NCI-H524 treated with DMSO at 0.1 percent for 48 hours (cell line): Measurements from ENCODE around the gene PRR7.
A peak's percentile ranks its signal among the peaks of the same experiment; 100 is the strongest.

Experiments used
- DNase-seq: peaks from one replicate; lab custom pipeline; 2025; lab: John Stamatoyannopoulos, UW

The PRR7 gene

DNA sequence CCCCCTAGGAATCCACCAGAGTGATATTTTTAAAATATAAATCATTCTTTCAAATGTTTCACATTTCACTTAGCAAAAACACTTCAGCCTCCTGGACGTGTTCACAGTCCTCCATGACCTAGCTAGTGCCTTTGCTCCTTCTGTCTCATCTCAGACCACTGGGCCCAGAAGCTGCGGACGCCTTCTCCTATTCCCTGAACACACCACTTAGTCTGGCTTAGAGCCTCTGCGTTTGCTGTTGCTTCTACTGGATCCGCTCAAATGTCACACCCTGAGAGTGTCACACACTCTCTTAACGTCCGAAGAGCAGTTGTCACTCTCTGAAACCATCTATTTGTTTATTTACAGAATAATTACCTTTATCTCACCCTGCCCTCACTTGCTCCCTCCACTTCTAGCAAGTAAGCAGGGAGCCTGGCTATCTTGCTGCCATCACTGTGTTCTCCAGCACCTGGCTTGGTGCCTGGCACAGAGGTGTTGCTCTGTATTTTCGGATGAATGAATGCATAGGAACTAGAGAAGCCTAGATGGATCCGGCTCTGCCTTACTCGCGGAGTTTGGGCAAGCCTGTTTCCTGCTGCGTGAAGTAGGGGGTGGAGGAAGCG, 21.3 kb upstream of the PRR7 start:
- no peak for DNase-seq

GRCh38 chr5:177425801-177426565, 20.6 kb upstream of the PRR7 start:
- DNase-seq: peak; percentile 97

DNA sequence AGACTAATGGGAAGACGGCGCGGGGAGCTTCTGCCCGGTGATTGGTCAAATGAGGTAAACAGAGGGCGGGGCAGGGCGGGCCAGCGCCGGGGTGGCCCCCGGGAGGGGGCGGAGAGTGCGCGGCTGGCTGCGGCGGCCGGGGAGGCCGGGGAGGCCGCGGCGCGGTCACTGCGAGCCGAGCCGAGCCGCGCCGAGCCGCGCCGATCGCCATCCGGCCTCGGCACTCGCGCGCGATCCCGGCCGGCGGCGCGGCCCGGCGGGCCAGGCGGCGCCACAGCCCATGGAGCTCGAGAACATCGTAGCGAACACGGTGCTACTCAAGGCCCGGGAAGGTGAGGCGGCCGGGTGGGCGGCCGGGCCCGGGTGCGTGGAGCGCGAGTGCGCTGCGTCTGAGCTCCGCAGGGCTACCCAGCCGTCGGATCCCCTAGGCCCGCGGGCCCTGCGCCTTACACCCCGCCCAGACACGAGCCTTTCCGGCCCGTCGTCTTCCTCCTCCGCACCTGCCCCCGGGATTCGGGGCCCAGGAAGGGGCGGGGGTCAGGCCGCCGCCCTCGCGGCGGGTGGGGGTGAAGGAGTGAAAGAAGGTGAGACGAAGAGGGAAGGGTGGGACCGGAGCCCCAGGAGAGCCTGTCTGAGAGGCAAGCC, 19.9 kb upstream of the PRR7 start, which contains the start of gene GRK6:
GRK6 (plus strand) TSS at position 111 of the 645 bp plus-strand sequence; CDS start at position 281, 170 bp downstream.
- DNase-seq: no peak

DNA sequence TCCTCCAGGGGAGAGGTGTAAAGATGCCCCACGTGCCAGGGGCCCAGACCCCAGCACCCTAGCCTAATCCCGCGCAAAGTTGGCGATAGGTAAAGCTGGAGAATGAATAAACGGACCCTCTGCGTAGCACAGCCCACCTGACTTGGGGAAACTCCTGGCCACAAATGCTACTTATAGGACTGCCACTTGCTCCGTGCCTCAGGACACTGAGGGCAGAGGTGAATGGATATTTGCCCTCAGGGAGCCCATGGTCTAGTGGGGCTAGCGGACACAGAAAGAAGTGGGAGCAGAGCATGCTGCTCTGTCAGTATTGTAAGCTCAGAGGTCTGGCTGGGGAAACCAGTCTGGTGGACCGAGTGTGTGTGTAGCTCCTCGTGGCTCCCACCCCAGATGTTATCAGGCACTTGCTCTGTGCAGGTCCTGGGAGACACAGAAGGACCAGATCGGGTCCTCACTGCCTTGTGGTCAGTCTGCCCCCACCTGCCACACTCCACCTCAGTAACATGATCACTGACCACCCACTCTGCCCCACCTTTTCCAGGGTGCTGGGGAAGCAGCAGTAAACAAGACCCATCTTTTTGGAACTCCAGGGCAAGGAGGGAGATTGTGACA, 19.3 kb upstream of the PRR7 start:
- no peak for DNase-seq

DNA sequence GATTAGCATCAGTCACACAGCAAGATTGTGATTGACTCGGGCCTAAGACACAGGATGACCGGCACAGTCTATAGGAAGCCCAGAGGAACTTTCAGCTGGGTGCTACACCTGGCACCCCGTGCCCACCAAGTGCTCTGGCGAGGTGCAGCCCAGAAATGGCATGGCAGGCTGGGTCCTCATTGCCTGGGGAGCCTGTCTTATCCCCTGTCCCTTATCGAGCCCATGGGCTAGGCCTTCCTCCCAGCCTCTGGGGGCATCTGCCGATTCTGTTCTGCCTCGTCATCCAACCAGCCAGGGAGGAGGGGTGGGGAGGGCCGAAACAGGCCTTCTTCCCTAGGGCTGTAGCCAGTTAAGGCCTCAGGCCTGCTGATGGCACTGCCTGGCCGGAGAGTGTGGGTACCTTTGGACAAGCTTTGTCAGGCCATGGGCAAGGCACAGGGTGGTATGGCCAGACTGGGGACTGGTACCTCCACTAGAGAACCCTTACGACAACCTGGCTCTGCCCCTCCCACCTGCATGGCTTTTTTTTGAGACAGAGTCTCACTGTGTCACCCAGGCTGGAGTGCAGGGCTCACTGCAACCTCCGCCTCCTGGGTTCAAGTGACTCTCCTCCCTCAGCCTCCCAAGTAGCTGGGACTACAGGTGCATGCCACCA, 18.6 kb upstream of the PRR7 start:
- DNase-seq: no peak

DNA sequence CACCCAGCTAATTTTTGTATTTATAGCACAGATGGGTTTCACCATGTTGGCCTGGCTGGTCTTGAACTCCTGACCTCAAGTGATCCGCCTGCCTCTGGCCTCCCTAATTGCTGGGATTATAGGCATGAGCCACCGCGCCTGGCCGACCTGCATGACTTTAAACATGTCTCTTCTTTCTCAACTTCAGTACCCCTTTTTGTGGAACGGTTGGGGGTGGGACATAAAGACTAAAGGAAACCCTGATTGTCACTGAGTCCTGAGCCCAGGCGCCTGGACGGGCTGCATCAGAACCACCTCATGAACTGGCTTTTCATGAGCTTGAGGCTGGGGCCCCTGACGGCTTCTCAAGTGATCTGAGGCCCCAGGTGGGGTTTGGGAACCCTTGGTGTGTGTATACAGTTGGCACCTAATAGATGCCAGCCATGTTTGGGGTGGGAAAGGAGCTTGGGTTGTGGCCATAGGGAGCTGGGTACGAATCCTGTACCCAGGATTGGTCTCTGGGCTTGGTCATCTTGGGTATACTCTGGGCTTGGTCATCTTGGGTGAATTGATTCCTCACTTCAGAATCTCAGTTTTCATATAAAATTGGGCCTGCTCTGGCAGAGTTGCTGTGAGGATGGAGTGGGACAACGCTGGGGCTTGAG, 17.9 kb upstream of the PRR7 start:
- DNase-seq: no peak

- no peak for DNase-seq
Measured at GRCh38 chr5:177429248-177430040, 17.2 kb upstream of the PRR7 start.

- no peak for DNase-seq
Measured at GRCh38 chr5:177430140-177430951, 16.3 kb upstream of the PRR7 start.

DNA sequence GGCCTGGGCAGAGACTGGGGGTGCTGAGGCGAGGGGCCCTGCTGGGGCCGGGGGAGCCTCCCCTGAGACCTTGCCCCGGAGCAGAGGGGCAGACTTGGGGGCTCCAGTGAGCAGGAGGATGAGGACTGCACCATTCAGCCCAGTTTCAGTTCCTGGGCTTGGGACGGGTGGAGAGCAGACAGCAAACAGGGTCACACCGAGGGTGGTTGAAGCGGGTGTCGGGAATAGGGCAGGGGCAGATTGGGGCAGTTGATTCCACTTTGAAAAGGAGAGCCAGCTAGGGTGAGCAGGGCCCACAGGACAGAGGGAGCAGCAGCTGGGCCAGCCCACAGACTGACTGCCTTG, 15.7 kb upstream of the PRR7 start:
- no peak for DNase-seq

- DNase-seq: no peak
Measured at GRCh38 chr5:177431317-177432142, 15.1 kb upstream of the PRR7 start.

GRCh38 chr5:177432143-177432838, 14.3 kb upstream of the PRR7 start:
- no peak for DNase-seq

DNA sequence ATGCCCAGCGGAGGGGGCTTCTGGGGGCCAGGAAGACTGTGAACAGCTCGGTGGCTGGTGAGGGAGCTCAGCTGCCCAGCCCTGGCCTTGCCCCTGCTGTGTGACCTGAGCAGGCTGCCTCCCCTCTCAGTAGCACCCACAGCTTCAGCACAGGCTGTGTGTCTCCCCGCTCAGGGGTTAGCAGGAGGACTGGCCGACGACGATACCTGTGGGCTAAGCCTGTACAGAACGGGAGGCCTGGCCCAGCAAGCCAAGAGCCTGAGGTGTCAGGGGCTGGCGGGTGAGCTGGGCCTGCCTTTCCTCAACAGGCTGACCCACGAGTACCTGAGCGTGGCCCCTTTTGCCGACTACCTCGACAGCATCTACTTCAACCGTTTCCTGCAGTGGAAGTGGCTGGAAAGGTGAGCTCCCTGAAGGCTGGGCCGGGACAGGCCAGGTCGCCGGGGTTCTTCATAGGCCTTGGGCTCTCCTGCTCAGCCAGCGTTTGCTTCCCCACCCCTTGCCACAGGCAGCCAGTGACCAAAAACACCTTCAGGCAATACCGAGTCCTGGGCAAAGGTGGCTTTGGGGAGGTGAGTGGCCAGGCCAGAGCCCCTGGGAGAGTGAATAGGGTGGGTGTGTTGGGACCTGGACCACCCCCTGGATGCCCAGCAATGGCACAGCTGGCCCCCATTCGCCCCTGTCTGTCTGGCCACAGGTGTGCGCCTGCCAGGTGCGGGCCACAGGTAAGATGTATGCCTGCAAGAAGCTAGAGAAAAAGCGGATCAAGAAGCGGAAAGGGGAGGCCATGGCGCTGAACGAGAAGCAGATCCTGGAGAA, 13.6 kb upstream of the PRR7 start:
- DNase-seq: no peak

DNA sequence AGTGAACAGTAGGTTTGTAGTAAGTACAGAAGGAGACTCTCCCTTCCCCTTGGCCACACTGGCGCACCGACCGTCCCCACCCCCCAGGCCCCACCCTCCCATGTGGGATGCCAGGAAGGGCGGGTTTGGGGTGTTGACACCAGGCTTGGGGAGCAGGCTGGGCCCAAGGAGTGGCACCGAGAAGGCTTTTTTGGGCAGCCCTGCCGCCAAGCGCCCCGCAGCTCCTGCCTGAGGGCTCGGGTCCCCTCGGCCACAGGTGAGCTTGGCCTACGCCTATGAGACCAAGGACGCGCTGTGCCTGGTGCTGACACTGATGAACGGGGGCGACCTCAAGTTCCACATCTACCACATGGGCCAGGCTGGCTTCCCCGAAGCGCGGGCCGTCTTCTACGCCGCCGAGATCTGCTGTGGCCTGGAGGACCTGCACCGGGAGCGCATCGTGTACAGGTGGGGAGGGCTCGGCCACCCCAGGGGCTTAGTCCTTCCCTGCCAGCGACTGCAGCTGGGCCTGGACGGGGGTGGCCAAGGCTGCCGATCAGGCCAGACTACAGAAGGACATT, 12.9 kb upstream of the PRR7 start:
- DNase-seq: no peak

DNA sequence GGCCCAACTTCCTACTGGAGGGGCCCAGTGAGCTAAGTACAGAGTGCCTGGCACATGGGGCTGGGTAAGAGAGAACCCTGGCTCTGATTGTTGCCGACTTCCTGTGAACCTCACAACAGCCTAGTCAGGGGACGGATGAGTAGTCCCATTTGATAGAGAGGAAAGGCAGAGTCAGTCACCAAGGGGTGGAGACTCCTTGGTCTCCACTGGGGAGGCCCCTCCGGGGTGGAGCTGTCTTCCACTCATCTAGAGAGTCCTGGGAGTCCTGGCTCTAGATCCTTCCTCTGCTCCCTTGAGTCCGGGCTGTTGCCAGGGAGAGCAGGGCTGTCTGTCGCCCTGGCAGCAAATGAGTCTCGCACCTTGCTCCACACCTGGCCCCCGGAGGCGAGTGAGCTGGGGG, 12.2 kb upstream of the PRR7 start:
- DNase-seq: no peak

DNA sequence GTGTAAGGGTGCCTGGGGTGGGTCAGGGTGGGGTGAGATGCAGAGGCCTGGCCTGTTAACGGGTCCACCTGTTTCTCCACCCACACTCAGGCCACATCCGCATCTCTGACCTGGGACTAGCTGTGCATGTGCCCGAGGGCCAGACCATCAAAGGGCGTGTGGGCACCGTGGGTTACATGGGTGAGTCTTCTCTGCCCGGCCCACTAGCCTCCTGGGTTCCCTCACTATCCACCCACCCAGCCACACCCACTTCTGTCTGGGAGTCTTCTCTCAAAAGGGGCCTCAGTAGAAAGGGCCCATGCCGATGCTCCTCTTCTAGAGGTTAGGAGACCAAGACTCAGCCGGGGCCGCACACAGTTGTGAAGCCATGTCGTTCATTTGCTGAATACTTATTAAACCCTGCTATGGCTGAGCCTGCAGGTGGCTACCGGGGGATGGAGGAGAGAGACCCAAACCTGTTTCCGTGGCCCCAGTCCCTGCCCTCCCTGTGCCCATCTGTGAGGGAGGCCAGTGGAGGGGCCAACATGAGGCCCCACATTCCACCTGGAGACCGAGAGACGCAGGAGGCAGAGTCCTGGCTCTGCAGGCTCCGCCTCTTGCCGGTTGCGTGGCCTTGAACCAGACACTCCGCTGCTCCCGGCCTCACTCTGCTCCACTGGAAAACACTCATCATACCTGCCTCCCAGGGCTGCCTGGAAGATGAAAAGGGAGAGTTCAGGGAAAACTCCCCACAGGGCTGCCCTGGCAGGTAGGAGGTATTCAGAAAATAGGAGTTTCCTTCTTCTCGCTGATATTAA, 11.5 kb upstream of the PRR7 start:
- DNase-seq: no peak

DNA sequence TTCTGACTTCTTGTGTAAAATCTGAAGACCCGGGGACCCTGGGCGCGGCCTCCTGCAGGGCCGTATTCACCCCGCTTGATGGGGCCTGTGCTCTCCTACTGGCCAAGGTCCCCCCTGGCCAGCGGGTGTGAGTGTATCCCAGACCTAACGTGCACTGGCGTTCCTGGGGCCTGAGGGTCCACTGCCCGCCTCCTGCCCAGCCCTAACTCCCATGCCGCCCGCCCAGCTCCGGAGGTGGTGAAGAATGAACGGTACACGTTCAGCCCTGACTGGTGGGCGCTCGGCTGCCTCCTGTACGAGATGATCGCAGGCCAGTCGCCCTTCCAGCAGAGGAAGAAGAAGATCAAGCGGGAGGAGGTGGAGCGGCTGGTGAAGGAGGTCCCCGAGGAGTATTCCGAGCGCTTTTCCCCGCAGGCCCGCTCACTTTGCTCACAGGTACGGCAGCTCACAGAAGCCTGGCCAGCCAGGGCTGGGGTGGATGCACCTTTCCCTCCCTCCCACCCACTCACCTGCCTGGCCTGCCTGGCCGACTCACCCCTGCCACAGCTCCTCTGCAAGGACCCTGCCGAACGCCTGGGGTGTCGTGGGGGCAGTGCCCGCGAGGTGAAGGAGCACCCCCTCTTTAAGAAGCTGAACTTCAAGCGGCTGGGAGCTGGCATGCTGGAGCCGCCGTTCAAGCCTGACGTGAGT, 10.6 kb upstream of the PRR7 start:
- DNase-seq: no peak
